ENCODE measurements around the gene CEP192.

Gene CEP192

DNA sequence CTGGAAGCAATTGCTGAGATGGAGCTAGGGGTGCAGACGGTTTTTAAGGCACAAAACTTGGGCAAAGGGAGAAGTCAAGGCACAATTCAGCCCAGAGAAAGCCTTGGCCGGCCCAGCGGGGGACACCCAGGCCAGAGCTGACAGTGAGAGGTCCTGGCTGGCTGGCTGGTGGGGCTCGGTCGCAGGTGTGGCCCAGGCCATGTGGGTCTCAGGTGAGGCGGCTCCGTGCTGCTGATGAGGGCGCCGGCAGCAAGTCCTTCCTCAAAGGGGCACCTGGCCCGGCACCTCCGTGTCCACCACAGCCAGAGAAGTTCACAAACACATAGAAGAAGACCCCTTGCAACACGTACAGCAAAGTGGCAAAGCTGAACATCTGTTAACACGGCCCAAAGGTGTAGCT is 173.2 kb downstream of the CEP192 start:
- H3K27me3 ChIP-seq (ENCODE audit: insufficient read depth, low read depth), result no peaks in the 10 kb centered on the region
- H4K20me1 ChIP-seq (ENCODE audit: insufficient read depth), result no peaks in the 10 kb centered on the region
- no peak overlapping the region for H3K4me3 ChIP-seq (IDR thresholded peaks at IDR 0.05; ENCODE audit: insufficient read depth, low read depth, low read length)
- no peaks in the 10 kb centered on the region for H3K36me3 ChIP-seq (ENCODE audit: insufficient read depth)
- H3K4me1 ChIP-seq (ENCODE audit: low read depth, poor library complexity, severe bottlenecking), result no peaks in the 10 kb centered on the region
- H3K79me2 ChIP-seq (ENCODE audit: insufficient read depth, low read depth), result no peaks in the 10 kb centered on the region
- H2AFZ ChIP-seq (ENCODE audit: low read depth), result no peak overlapping the region
- no peak overlapping the region for H3K27ac ChIP-seq
- TF ChIP-seq, protein P1, sequence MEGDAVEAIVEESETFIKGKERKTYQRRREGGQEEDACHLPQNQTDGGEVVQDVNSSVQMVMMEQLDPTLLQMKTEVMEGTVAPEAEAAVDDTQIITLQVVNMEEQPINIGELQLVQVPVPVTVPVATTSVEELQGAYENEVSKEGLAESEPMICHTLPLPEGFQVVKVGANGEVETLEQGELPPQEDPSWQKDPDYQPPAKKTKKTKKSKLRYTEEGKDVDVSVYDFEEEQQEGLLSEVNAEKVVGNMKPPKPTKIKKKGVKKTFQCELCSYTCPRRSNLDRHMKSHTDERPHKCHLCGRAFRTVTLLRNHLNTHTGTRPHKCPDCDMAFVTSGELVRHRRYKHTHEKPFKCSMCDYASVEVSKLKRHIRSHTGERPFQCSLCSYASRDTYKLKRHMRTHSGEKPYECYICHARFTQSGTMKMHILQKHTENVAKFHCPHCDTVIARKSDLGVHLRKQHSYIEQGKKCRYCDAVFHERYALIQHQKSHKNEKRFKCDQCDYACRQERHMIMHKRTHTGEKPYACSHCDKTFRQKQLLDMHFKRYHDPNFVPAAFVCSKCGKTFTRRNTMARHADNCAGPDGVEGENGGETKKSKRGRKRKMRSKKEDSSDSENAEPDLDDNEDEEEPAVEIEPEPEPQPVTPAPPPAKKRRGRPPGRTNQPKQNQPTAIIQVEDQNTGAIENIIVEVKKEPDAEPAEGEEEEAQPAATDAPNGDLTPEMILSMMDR (conservative IDR thresholded peaks at IDR 0.05; ENCODE audit: low read depth, low read length), result no peak
- no peak overlapping the region for H3K4me2 ChIP-seq
- no peak overlapping the region for H3K9ac ChIP-seq

DNA sequence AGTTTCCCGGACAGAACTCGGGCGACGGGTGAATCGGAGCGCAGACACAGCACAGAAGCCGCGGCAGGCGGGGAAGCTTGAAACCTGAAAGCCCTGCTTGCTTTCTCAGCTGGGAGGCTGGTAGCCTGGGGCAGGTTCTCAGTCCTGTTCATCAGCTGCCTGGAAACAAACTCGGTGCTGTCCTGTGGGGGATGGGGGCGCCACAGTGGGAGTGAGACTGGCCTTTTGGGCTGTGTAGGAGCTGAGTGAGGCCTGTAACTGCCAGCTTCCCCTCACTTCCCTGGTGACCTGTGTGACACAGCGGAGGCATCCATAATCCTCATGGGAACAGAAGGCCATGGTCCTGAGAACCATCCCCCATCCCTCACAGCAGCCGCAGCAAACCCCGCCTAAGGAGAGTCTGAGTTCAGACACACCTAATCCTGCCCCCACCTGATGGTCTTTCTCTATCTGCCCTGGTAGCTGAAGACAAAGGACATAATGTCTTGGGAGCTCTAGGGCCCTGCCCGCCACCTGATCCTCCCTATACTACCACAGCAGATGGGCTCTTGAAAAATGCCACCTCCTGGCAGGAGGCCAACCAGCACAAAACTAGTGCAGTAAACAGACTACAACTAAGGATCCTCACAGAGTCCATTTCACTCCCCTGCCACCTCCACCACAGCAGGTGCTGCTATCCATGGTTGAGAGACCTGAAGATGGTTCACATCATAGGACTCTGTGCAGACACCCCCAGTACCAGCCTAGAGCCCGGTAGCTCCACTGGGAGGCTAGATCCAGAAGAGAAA is 174.7 kb downstream of the CEP192 start:
- H3K79me2 ChIP-seq (ENCODE audit: insufficient read depth, low read depth), result no peaks in the 10 kb centered on the region
- no peaks in the 10 kb centered on the region for H3K36me3 ChIP-seq (ENCODE audit: insufficient read depth)
- no peaks in the 10 kb centered on the region for H4K20me1 ChIP-seq (ENCODE audit: insufficient read depth)
- H3K27me3 ChIP-seq (ENCODE audit: insufficient read depth, low read depth), result no peaks in the 10 kb centered on the region
- H3K4me2 ChIP-seq, result no peak overlapping the region
- H3K4me1 ChIP-seq (ENCODE audit: low read depth, poor library complexity, severe bottlenecking), result no peaks in the 10 kb centered on the region
- H3K27ac ChIP-seq, result no peak overlapping the region
- no peak overlapping the region for H2AFZ ChIP-seq (ENCODE audit: low read depth)
- no peak overlapping the region for H3K4me3 ChIP-seq (IDR thresholded peaks at IDR 0.05; ENCODE audit: insufficient read depth, low read depth, low read length)
- no peak overlapping the region for H3K9ac ChIP-seq
- TF ChIP-seq, protein P1 (conservative IDR thresholded peaks at IDR 0.05; ENCODE audit: low read depth, low read length), result no peak

DNA sequence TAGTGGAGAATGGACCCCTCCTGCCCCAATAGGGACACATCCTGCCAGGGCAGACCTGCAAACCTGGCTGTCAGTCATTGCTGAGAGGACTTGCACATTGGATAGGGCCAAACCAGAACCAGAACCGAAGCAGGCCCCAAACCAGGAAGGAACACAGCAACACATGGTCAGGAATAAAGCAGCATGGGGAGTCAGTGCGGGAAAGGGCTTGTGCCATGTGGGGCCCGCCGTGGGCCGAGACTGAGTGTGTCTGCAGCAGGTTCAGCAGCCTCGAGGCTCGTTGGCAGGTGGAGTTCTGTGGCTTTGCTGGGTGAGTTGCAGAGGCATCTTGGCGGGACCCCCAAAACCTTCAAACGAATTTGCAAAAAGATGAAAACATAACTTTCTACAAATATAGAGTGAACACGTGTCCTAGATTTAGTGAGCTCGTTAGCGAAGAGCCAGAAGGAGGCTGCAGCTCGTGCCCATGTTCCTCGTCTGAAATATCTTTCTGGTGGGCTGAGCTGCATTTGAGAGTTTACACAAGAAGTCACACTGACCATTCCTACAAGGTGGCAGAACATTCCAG is 182.5 kb downstream of the CEP192 start:
- Histone ChIP-seq H4K20me1 (ENCODE audit: insufficient read depth) (no peaks in the 10 kb centered on the region), H3K36me3 (ENCODE audit: insufficient read depth) (no peaks in the 10 kb centered on the region), H3K4me1 (ENCODE audit: low read depth, poor library complexity, severe bottlenecking) (peaks cover 4% of the 10 kb centered on the region), H2AFZ (ENCODE audit: low read depth) (no peak overlapping the region), H3K27me3 (ENCODE audit: insufficient read depth, low read depth) (no peaks in the 10 kb centered on the region), H3K9ac (no peak overlapping the region), H3K4me2 (no peak overlapping the region), H3K4me3 (IDR thresholded peaks at IDR 0.05; ENCODE audit: insufficient read depth, low read depth, low read length) (no peak overlapping the region), H3K79me2 (ENCODE audit: insufficient read depth, low read depth) (no peaks in the 10 kb centered on the region), H3K27ac (no peak overlapping the region)
- TF ChIP-seq, protein P1 (conservative IDR thresholded peaks at IDR 0.05; ENCODE audit: low read depth, low read length), result no peak

Measured in KMS-11 (cell line).